Neural cell (in vitro differentiated cells): Measurements from ENCODE around the gene GALNT8.

ENCODE experiments used
- CTCF ChIP-seq: fragments of 450-650 bp; IDR thresholded peaks from 2 replicates; pipeline ENCODE4 v1.5.1; 2014; ENCODE audit warnings: antibody characterized with exemption, mild to moderate bottlenecking, moderate library complexity; ENCODE audit not compliant: poor library complexity, severe bottlenecking
- EP300 ChIP-seq: fragments of 450-650 bp; conservative IDR thresholded peaks from 2 replicates; pipeline ENCODE4 v1.6.1; 2014; ENCODE audit warnings: antibody characterized with exemption, mild to moderate bottlenecking, moderate library complexity; ENCODE audit not compliant: poor library complexity, severe bottlenecking
- EZH2 ChIP-seq: fragments of 200-600, 300-800 bp; shearing (Covaris generic), sonication (generic); IDR thresholded peaks from 2 replicates; pipeline ENCODE4 v1.6.1; 2014; ENCODE audit warnings: antibody characterized with exemption, low read length, borderline replicate concordance, mild to moderate bottlenecking; ENCODE audit not compliant: insufficient read depth, poor library complexity, severe bottlenecking
- MXI1 ChIP-seq: fragments of 450-650 bp; conservative IDR thresholded peaks from 2 replicates; pipeline ENCODE4 v1.6.1; 2014; ENCODE audit warnings: antibody characterized with exemption, mild to moderate bottlenecking; ENCODE audit not compliant: poor library complexity, severe bottlenecking
- POLR2AphosphoS5 ChIP-seq: IDR thresholded peaks from 2 replicates; pipeline ENCODE4 v1.6.1; 2012
- RAD21 ChIP-seq: fragments of 450-650 bp; conservative IDR thresholded peaks from 2 replicates; pipeline ENCODE4 v1.6.1; 2014; ENCODE audit warnings: antibody characterized with exemption, mild to moderate bottlenecking, moderate library complexity
- REST ChIP-seq: IDR thresholded peaks from 2 replicates; pipeline ENCODE4 v1.6.1; 2012; ENCODE audit warnings: borderline replicate concordance
- SMC3 ChIP-seq: fragments of 450-650 bp; conservative IDR thresholded peaks from 2 replicates; pipeline ENCODE4 v1.6.1; 2014; ENCODE audit warnings: antibody characterized with exemption, mild to moderate bottlenecking, moderate library complexity; ENCODE audit not compliant: poor library complexity
- TAF1 ChIP-seq: IDR thresholded peaks from 2 replicates; pipeline ENCODE4 v1.6.1; 2012; ENCODE audit warnings: low read depth

GRCh38 chr12:4763549-4763948 is 43.3 kb downstream of the GALNT8 start:
- no peak for TF ChIP-seq CTCF
- no peak for TF ChIP-seq POLR2AphosphoS5
- TF ChIP-seq EZH2: no peak
- TF ChIP-seq EP300: no peak
- TF ChIP-seq TAF1: no peak
- no peak for TF ChIP-seq REST
- no peak for TF ChIP-seq SMC3
- TF ChIP-seq RAD21: no peak
- no peak for TF ChIP-seq MXI1
